NCI-H1436 (cell line): ENCODE measurements around the gene THAP5.

Source experiments
- DNase-seq: peaks from one replicate; lab custom pipeline; 2025; lab: John Stamatoyannopoulos, UW

Gene THAP5

DNA sequence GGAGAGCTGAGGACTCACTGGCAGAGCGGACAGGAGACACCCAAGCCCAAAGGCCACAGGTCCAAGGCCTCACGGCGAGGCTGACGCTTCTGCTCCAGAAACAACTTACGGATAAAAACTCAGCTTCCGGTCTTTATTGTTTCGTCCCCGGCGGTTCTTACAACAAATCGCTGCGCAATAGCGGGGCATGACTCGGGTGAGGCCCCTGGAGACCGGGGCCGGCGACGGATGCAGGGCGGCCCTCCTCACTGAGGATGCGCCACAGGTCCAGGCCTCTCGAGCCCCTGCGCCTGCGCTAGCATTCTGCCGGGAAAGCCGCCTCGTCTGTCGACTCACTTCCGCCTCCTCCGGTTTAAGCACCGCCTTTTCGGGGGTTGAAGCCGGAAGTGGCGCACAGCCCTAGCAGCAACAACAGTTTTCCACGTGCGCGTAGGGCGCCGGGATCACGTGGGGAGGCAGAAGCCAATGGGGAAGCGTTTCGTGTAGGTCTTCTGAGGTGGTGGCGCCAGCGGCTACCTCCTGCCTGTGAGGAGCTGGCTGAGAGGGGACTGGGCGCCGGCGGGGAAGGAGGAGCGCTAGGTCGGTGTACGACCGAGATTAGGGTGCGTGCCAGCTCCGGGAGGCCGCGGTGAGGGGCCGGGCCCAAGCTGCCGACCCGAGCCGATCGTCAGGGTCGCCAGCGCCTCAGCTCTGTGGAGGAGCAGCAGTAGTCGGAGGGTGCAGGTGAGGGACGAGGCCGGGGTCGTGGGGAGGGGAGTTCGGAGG, at the start of gene THAP5, which contains the start of gene DNAJB9:
THAP5 (minus strand) TSS at position 326 of the 765 bp plus-strand sequence; CDS start at position 189, 137 bp downstream.
DNAJB9 (plus strand) TSS at position 494 of the 765 bp plus-strand sequence. CDS start 1,853 bp downstream, outside the sequence.
- peak; percentile 100 for DNase-seq

- no peak for DNase-seq
Observed at GRCh38 chr7:108618056-108618455, 48.5 kb upstream of the THAP5 start.

DNA sequence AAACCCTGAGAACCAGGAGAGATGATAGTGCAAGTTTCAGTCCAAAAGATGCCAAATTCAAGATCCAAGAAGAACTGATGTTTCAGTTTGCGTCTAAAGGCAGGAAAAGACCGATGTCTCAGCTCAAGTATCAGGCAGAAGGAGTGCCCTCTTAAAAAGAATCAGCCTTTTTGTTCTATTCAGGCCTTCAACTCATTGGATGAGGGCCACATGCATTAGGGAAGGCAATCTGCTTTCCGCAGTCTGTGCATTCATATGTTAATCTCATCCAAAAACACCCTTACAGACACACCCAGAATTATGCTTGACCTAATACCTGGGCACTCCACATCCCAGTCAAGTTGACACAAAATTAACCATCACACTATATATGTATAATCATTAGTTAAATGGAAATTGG, 45.4 kb upstream of the THAP5 start:
- DNase-seq = no peak

GRCh38 chr7:108613949-108614381, 44.5 kb upstream of the THAP5 start:
- DNase-seq = no peak

DNA sequence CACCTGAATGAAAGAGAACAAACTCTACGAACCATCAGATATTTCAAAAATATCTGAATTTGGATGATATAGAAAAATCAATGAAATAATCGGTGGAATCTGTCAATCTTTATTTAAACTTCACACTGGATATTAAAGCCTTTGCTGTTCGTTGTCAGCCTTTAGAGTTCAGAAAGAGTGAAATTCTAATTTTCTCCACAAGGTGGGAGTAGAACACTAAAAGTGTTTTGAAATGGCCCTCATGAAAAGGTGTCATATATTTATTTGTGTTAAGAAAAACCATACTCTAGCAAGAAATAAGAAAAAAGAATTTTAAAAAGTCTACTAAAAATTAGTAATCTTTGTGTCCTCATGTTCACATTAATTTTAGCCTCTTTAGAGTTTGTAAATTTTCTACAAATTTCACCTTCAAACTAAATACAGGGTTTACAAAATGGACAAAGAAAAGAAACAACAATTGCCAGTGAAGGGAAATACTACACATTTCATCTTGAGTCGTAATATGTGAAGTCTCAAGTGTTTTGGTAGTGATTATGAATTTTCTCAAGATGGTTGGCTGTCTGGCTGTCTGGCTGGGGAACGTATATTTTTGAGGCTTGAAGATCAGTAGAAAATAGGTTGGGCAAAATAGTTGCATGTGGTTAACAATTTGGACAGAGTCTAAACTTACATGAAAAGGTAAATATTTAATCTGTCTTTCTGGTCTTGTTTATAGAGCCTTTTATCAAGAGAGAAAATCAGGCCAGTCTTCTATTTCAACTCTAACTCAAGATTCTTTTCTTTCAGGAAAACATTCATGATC, 43.8 kb upstream of the THAP5 start:
- peak; percentile 43 for DNase-seq

DNA sequence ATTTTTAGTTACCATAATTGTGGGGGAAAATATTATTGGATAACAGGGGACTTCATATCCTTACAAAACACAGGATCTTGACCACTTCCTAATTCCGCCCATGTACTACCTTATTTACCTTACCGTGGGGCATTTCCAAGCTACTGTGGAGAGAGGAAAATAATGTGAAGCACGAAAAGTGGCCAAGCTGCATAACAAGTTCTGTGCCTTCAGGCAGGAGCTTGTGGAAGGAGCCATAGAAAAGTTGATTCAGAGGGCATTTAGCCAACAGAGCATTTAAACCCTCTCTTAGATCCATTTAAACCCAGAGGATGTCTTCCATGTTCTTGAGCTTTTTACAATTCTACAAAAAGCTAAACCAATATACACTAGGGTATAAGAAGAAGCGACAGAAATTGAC, 41.8 kb upstream of the THAP5 start:
- no peak for DNase-seq

GRCh38 chr7:108609643-108610042, 40.1 kb upstream of the THAP5 start:
- no peak for DNase-seq

- no peak for DNase-seq
Observed at GRCh38 chr7:108605559-108606201, 36.2 kb upstream of the THAP5 start.

- no peak for DNase-seq
Observed at GRCh38 chr7:108604307-108605077, 35.0 kb upstream of the THAP5 start.

DNA sequence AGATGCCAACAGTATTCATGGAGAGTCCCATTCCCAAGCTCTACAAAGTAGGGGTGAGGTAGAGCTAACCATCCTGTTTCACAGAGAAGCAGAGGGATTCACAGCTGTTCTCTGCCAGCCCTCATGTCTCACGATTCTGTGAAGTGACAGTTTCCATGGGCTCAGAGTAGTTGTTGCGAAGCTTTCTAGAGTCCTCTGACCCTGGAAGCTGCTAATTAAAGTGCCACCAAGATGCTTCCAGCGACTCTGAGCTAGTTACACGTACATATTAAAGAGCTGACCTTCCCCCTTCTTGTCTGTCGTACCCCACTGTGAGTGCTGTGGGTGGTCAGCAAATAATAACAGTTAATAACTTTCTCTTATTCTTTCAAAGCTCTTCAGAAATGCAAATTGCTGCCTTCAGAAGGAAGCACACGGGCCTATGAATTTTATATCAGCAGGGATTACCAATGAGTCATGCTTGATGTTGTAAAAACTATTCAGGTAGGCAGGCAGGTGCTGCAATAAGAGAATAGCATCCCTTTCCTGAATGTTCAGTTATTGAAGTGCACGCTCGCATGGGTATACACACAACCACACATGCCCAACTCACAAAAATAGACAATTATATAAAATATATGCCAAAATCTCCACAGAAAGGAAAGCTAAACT, 34.3 kb upstream of the THAP5 start:
- DNase-seq = no peak

GRCh38 chr7:108600399-108600798, 30.9 kb upstream of the THAP5 start:
- DNase-seq = no peak

GRCh38 chr7:108598914-108599580, 29.5 kb upstream of the THAP5 start:
- DNase-seq = no peak

GRCh38 chr7:108598153-108598552, 28.6 kb upstream of the THAP5 start:
- DNase-seq = peak; percentile 40

DNA sequence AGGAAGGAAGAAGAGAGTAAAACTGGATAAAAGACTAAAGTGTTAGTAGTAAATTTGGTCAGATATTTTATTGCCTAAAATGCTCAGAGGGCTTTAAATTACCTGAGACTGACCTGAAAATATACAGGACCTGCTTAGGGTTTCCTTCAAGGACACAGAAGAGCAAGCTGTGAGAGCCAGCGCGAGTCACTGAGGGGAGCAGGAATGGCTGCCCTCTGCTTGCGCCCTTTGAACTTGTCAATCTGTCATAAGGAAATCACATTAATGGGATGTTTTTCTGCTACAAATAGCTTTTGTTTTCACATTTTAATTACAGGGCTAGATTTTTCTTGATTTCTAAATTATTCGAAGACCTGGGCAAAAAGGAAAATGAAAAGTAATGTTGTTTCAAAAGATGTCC, 27.1 kb upstream of the THAP5 start:
- DNase-seq = no peak

- DNase-seq = peak; percentile 51
Observed at GRCh38 chr7:108592646-108593201, 23.2 kb upstream of the THAP5 start.

GRCh38 chr7:108590606-108591005, 21.1 kb upstream of the THAP5 start:
- DNase-seq = no peak

DNA sequence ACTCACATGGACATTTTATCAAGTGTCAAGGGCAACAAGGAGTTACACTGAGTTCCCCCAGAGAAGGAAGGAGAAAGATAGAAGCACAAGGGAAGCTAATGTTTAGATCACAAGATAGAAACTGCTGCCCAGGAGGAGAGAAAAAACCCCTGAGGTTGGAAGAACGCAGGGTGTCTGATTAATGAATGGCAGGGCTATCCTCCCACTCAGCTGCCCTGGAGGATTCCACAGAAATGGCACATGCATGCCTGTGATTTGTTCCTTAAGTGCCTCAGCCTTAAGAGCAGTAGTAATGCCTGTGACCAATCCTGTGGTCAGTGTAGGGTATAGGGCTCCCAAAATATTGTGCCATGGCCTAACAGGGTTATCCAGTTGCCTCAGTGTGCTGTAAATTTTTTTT, 20.4 kb upstream of the THAP5 start:
- no peak for DNase-seq

GRCh38 chr7:108589199-108589598, 19.7 kb upstream of the THAP5 start:
- no peak for DNase-seq

DNA sequence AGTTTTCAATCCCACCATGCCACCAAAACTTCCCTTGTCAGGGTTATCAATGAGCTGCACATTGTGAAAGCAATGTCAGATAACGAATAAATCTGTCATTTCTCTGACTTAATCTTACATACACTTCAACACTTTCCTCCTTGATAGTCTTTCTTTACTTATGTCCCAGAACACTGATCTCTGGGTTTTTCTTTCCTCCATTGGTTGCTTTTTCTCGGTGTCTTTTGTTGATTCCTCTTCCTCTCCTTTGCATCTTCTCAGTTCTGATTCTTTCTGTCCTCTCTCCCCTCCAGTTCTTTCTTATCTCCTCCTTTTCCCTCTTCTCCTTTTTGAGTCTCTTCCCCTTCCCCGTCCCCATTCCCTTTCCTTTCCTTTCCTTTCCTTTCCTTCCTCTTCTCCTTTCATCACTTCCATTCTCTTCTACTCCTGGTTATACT, 16.8 kb upstream of the THAP5 start:
- no peak for DNase-seq

DNA sequence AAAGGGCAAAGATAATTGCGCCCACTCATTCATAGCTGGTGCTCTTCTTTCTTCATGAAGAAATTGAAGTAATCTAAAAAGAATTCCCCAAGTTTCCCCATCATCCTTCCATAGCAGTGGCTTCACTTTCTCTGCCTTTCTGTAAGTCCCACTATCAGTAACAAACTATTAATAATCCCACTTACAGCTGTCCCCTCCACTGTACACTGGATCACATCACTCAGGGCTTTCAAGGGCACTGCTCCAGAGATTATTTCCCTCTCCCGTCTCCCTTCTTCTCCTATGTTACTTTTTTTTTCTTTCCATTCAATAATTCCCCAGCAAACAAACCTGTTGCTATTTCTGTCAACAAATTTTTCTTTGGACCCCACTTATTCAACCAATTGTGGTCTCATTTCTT, 16.3 kb upstream of the THAP5 start:
- no peak for DNase-seq
